Activated gamma-delta T cell treated with Interleukin-2 at 50 U/mL for 16 hours (primary cell): ENCODE results near the gene RNF5.
"Not testable (repeated sequence)": the region's sequence is repeated elsewhere in the genome, so short reads cannot be mapped to it uniquely, and the experiment has no call there.

Experiments
- DNase-seq: peaks from one replicate; pipeline ENCODE4 v3.0.0-alpha.2; 2020

RNF5 gene, protein sequence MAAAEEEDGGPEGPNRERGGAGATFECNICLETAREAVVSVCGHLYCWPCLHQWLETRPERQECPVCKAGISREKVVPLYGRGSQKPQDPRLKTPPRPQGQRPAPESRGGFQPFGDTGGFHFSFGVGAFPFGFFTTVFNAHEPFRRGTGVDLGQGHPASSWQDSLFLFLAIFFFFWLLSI

DNA sequence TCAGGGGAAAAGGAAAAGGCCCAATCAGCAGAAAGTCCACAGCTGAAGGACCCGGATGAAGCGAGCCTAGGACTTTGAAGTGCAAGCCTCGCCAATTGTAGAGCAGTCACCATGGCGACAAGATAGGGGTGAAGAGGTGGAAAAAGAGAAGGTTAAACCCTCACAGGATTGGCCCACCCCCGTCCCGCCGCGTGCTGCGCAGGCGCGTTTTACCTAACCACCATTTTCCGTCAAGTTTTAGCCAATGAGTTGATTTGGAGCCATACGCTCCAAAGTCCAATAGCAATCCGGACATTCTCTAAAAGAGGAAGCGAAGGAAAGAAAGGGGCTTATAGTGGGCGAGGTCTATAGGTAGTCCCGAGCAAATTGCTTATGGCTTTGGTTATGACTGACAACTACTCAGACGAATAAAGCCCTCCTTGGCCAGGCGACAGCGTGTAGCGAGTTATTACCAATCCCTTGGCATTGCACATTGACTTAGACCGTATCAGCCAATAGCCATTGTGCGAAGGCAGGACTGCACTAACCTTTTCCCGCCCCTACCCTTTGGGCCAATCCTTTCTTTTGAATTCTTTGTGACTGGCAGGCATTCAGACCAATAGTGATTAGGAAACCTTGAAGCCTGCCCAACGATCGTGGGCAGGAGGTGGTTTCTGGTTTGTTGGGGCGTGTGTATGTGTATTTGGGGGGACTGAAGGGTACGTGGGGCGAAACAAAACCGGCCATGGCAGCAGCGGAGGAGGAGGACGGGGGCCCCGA, at the start of gene RNF5:
Gene RNF5, plus strand, starts transcription at position 618 of the 759 bp plus-strand sequence. Its CDS starts 107 bp downstream, at position 725.
- peak; percentile 93 for DNase-seq

DNA sequence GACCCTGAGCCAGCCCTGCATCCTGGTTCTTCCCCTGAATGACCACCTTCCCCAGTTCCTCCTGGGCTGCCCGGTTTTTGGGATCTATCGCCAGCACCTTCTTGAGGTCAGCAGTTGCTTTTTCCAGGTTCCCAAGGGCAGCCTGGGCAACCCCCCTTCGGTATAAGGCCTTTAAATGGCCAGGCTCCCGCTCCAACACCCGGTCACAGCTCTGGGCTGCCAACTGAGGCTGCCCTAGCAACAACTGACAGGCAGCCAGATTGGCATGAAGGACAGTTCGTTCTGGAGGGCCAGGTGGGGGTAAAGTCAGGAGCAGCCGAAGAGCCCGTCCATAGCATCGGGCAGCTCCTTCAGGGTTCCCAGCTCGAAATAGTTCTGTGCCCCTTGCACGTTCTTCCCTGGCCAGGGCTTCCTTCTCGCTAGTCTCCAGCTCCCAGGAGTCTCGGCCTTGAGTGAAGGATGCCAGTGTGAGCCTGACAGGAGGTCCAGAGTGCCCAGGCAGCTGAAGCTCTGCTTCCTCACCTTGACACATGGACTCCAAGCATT, 49.4 kb upstream of the RNF5 start:
- DNase-seq, result no peak

DNA sequence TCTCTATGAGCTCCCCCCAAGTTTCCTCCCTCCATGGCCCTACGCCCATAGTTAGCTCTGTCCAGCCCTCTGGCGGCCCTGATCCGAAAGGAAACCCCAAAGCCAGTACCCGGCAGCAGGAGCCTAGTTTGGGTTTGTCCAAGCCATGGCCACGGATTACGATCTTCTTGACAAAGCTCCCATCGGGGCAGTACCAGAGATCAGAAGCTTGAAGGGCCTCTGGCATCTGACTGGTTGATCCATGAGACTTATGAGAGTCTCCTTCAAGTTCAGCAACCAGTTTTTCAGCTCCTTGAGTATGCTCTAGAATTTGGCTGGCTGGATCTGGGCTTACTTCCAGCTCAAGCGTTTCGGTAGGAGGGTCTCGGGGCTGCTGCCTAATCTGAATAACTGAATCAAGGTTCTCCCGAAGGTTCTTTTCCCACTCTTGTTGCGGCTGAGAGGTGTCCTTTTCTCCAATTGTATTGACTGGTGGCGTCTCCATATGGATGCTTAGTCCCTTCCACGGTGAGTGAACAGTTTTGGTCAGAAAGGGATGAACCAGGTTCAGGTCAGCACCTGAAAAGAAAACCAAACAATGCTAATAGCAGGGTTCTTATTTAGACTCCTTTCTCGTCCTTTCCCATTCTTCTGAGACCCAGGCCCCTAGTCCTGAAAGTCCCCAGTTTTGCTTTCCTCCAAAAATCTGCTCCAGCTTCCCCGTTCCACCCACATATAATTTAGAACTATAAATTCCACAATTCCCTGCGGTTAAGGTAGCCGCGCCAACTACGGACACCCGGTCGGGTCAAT, 48.7 kb upstream of the RNF5 start:
- DNase-seq, result no peak

- DNase-seq, result no peak
These were observed 46.7 kb upstream of the RNF5 start for GRCh38 chr6:32131439-32131948.

- no peak for DNase-seq
These were observed 46.1 kb upstream of the RNF5 start for GRCh38 chr6:32132110-32132509.

DNA sequence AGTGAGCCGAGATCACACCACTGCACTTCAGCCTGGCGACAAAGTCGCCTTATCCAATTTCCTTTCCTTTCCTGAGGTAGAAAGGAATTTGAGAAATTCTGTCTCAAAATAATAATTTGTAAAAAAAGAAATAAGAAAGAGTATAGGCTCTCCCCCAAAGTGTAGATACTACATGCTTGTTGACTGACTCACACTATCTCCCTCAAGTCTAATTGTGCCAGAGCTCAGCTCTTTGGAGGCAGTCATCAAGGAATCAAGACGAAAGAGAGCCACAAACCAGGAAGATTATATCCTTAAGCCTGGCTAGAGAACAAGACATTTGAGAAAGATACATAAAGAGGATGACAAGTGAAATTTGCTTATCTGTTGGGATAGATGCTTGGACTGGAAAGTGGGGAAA, 44.4 kb upstream of the RNF5 start:
- no peak for DNase-seq

- no peak for DNase-seq
These were observed 40.8 kb upstream of the RNF5 start for GRCh38 chr6:32137454-32137853.

GRCh38 chr6:32139590-32139989, 38.6 kb upstream of the RNF5 start:
- DNase-seq, result no peak

GRCh38 chr6:32140420-32141046, 37.7 kb upstream of the RNF5 start:
- no peak for DNase-seq

GRCh38 chr6:32144238-32144637, 34.0 kb upstream of the RNF5 start:
- DNase-seq, result not testable (repeated sequence)

GRCh38 chr6:32146287-32146686, 31.9 kb upstream of the RNF5 start:
- no peak for DNase-seq

GRCh38 chr6:32146687-32147086, 31.5 kb upstream of the RNF5 start:
- no peak for DNase-seq

DNA sequence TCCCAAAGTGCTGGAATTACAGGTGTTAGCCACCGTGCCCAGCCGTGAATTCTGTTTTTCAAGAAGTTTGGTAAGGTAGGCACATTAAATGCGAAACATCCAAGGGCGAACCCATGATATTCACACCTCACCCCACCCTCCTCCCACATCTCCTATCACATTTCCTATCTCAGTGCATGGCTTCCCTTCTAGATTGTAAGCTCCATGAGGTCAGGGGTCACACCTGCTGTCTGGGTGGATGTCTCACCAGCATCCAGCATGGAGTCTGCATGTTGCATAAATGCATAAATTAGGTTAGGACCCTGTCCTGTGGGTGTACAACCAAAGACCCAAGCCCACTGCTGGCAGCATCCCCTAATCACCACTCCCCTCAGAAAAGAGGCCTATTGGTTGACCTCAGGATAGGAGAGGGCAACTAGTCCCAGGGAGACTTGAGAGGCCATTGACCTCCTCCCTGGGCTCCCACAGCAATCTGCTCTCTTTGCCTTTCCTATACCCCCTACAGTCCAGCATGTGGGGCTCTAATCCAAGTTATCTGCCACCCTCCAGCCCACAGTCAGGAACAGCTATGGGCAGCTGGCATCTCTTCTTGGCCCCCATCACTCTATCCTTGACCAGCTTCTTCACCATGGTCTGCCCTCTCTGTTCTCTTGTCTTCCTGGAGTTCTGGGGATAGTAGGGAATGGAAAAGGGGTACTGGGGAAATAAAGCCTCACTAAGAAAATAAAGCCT, 30.6 kb upstream of the RNF5 start:
- no peak for DNase-seq

- DNase-seq, result peak; percentile 69
These were observed 29.7 kb upstream of the RNF5 start for GRCh38 chr6:32148289-32149091.

DNA sequence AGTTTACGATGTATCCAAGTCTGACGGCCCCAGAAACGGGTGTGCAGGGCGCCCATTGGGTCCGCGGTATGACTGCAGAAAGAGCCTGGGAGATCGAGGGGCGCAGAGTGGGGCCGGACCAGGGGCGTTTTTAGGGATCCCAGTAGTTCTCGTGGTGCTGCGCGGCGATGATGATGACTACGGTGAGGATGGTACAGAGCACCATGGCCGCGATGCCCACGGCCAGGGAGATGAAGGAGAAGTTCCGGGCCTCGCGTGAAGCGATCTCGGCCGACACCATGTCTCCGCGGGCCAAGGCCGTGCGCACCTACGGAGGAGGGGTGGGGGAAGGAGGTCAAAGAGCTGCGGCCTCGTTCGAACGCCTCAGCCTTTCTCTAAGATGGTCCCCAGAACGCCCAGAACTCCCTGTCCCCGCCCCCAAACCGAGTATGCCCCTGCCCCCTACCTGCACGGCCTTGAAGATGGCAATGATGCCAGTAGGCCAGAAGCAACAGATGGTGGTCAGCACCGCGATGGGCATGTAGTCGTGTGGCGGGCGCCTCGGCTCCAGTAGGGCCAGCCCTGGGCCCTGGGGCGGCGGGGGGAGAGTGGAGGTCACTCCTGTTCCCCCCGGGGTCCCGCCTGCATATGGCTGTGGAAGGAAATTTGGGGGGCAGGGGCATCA, 29.0 kb upstream of the RNF5 start:
- DNase-seq, result no peak

DNA sequence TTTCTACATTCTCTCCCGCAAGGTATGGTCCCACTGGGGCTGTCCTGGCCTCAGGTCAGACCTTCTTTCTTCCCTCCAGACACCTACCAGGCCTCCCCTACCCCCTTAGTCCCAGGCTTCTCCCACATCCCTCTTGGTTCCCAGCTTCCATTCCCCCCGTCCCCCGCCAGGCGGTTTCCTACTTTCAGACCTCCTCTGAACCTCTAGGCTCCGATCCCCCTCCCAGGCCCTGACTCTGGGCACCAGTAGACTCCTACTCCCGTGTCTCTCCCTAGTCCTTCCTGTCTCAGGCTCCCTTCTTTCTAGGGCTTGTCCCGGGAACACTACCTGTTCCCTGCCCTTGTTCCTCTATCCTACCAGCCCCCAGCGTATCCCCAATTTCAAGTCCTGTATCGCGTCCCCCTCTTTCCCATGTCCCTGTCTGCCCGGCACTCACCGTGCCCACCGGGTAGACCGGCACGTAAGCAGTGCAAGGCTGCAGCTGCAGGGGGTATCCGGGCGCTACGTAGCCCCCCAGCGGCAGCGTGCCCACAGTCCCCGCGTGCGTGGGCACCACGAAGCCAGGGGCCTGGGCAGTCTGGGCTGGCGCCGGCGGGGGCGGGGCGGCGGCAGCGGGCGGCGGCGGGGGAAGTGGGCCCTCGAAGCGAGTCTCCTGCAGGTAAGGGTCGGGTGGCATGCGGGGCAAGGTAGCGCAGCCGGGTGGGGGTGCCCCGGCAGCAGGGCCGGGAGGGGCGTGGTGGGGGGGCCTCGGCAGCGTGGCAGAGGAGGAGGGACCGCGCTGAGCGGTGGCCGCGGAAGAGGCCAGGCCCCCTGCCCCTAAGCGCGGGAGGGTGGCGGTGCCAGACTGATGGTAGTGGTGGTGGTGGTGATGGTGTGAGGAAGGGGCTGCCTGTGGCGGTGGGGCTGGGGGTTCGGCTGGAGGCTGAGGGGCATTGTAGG, 28.0 kb upstream of the RNF5 start:
- DNase-seq, result no peak

DNA sequence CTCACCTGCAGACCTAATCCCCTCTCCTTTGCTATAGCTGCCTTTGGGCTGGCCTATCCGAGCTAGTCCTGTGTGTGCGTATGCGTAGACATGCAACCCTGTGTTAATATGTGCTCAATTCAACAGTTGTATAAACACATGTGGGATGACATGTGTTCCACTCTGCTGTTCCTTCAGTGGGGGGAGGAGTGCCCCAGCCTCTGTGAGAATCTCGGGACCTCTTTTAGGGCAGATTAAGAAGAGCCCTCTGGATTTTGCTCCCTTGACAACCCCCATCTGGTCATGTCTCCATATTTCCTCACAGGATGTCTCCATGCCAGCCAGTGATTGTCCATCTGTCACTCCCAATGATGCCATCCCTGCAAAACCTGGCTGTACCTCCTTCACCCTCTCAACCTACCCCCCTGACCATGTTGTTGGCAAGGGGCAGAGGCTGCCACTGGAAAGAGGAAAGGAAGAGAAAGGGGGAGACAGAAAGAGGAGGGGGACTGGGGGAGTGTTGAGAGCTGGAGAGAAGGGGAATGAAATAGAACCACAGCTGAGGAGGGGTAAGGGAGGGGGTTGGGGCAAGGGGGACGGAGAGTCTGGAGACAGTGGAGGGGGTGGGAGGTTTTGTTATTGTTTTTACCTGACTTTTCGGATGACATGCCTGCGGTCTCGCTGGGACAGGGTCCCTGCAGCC, 26.9 kb upstream of the RNF5 start:
- no peak for DNase-seq

DNA sequence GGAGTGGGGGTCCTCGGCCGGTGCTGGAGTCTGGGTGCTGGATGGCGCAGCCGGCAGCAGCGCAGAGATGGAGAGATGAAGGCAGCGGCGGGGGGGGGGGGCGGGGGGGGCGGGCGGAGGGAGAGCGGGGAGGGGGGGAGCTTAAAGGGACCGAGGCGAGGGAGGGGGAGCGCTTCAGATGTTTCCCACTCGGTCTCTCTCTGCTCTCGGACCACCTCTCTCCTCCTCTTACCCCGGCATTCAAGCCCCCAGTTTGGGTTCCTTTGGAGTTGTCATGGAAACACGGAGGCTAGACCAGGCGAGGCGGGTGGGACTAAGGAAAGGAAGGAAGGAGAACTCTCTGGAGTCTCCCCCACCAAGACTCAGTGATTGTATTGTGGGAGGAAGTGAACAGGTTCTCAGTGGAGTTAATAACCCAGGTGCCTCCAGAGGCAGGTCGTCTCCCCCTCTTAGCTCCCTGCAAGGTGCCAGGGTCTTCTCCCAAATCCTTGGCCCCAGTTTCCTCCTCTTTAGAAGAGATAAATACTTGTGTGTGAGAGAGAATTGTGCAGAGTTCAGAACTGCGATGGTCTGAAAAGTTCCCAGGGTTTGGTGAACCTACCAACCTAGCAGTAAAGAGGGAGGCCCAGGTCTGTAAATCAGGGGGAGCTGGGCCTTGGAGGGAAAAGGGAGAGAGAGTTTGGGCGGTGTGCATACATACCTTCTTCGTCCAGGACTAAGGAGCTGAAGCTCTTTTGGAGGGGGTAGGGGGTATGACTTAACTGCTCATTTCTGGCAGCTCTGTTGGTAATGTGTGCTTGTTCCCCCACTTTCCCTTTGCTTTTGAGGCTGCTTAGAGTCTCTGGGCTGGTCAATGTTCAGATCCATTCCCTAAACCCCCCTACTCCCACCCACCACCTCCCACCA, 26.1 kb upstream of the RNF5 start, which contains the start of gene PRRT1:
Gene PRRT1, minus strand, starts transcription at position 77 of the 906 bp plus-strand sequence. CDS start 112 bp downstream, outside the sequence.
- DNase-seq, result no peak
